GM13976 (cell line): ENCODE results near the gene TBC1D25.
"Not testable (repeated sequence)": the region's sequence is repeated elsewhere in the genome, so short reads cannot be mapped to it uniquely, and the experiment has no call there.

Experiments
- DNase-seq: peaks from one replicate; pipeline ENCODE4 v3.0.0; 2012; ENCODE audit warnings: low spot score
- CTCF ChIP-seq: IDR thresholded peaks from 2 replicates; pipeline ENCODE4 v1.5.1; 2012; ENCODE audit warnings: borderline replicate concordance, mild to moderate bottlenecking; ENCODE audit not compliant: insufficient read depth; ENCODE audit errors: extremely low read depth, missing control alignments, control extremely low read depth
- in situ Hi-C: fragments of 300-500 bp; cut with MboI; formaldehyde crosslinking; loops from one replicate; pipeline ENCODE4 v1.12.0; 2022; ENCODE audit warnings: low sequenced_read_pairs, mixed read lengths, inconsistent platforms; ENCODE audit not compliant: unreplicated experiment

The TBC1D25 gene

GRCh38 chrX:48520976-48521352, 18.6 kb upstream of the TBC1D25 start:
- in situ Hi-C loops: no loop called here
- no peak for DNase-seq
- no peak for TF ChIP-seq CTCF

GRCh38 chrX:48521353-48522243, 17.9 kb upstream of the TBC1D25 start, which contains the start of gene EBP:
Gene EBP, plus strand, starts transcription at chrX:48521808. Its CDS starts 1,964 bp downstream, at chrX:48523772.
- in situ Hi-C loops: no loop called here
- peak; percentile 90 for DNase-seq

GRCh38 chrX:48522291-48522690, 17.2 kb upstream of the TBC1D25 start:
- in situ Hi-C loops: no loop called here
- DNase-seq: no peak
- no peak for TF ChIP-seq CTCF

More at GRCh38 chrX:48521353-48522243, 17.9 kb upstream of the TBC1D25 start, which contains the start of gene EBP:
- TF ChIP-seq CTCF: no peak

DNA sequence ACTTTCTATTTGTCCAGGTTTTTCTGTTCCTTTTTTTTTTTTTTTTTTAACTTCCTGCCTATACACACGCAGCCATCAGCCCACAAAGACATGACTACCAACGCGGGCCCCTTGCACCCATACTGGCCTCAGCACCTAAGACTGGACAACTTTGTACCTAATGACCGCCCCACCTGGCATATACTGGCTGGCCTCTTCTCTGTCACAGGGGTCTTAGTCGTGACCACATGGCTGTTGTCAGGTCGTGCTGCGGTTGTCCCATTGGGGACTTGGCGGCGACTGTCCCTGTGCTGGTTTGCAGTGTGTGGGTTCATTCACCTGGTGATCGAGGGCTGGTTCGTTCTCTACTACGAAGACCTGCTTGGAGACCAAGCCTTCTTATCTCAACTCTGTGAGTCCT, 15.8 kb upstream of the TBC1D25 start:
- in situ Hi-C loops: no loop called here
- no peak for TF ChIP-seq CTCF
- no peak for DNase-seq

GRCh38 chrX:48525853-48526252, 13.7 kb upstream of the TBC1D25 start:
- in situ Hi-C loops, DNase-seq: not testable (repeated sequence)

DNA sequence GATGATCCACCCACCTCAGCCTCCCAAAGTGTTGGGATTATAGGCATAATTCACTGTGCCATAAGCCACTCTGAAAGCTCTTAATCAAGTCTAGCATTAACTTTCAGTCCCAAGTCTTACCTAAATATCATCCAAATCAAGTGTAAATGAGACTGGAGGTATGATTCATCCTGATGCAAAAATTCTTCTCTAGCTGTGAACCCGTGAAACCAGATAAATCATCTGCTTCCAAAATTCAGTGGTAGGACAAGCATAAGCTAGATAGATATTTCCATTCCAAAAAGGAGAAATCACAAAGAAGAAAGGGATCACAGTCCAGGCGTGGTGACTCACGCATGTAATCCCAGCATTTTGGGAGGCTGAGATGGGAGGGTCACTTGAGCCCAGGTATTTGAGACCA, 8.8 kb upstream of the TBC1D25 start:
- no peak for TF ChIP-seq CTCF
- DNase-seq: no peak
- in situ Hi-C loops: no loop called here

GRCh38 chrX:48531358-48531959, 8.1 kb upstream of the TBC1D25 start:
- DNase-seq: no peak
- TF ChIP-seq CTCF: no peak
- in situ Hi-C loops: no loop called here
